RWPE2 (cell line): ENCODE measurements around the gene LCE3C.
A peak's percentile ranks its signal among the peaks of the same experiment; 100 is the strongest.
"Not testable (repeated sequence)": the region's sequence is repeated elsewhere in the genome, so short reads cannot be mapped to it uniquely, and the experiment has no call there.

ENCODE experiments used
- ATAC-seq: fragments of 200-7000 bp; cut with Tn5 transposase; 3 replicates; pipeline ENCODE4 v1.9.1; 2021; ENCODE audit warnings: low read depth
- DNase-seq: peaks from one replicate; pipeline ENCODE4 v3.0.0-alpha.2; 2020; ENCODE audit warnings: low spot score
- H3K27ac ChIP-seq: fragments of 450-650 bp; 2 replicates; pipeline ENCODE4 v1.5.1; 2017; ENCODE audit warnings: mild to moderate bottlenecking; ENCODE audit not compliant: poor library complexity, severe bottlenecking
- H3K27me3 ChIP-seq: fragments of 250-450 bp; sonication (Bioruptor Pico); 2 replicates; pipeline ENCODE4 v1.5.1; 2021; ENCODE audit warnings: mild to moderate bottlenecking, moderate library complexity; ENCODE audit not compliant: insufficient read depth, poor library complexity, severe bottlenecking
- H3K36me3 ChIP-seq: fragments of 250-450 bp; sonication (Bioruptor Pico); 2 replicates; pipeline ENCODE4 v1.5.1; 2020; ENCODE audit warnings: low read depth, mild to moderate bottlenecking, moderate library complexity
- H3K4me1 ChIP-seq: fragments of 250-450 bp; sonication (Bioruptor Pico); 2 replicates; pipeline ENCODE4 v1.5.1; 2021; ENCODE audit warnings: mild to moderate bottlenecking, moderate library complexity; ENCODE audit not compliant: insufficient read depth, poor library complexity, severe bottlenecking
- H3K4me3 ChIP-seq: fragments of 250-450 bp; sonication (Bioruptor Pico); 2 replicates; pipeline ENCODE4 v1.5.1; 2021; ENCODE audit warnings: mild to moderate bottlenecking, moderate library complexity; ENCODE audit not compliant: severe bottlenecking
- H3K9me3 ChIP-seq: fragments of 250-450 bp; sonication (Bioruptor Pico); 2 replicates; pipeline ENCODE4 v1.5.1; 2021; ENCODE audit warnings: mild to moderate bottlenecking, moderate library complexity; ENCODE audit not compliant: severe bottlenecking
- CTCF ChIP-seq: fragments of 450-650 bp; IDR thresholded peaks from one replicate; pipeline ENCODE4 v1.5.1; 2017; ENCODE audit warnings: mild to moderate bottlenecking, moderate library complexity; ENCODE audit not compliant: poor library complexity, severe bottlenecking

Gene LCE3C, protein sequence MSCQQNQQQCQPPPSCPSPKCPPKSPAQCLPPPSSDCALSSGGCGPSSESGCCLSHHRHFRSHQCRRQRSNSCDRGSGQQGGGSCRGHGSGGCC

GRCh38 chr1:152599934-152600333, at the start of gene LCE3C:
Gene LCE3C (plus strand): TSS chr1:152600234. CDS start chr1:152600732, 498 bp downstream.
- no peak for ATAC-seq

GRCh38 chr1:152565115-152565514, 34.9 kb upstream of the LCE3C start:
- ATAC-seq (no peak), DNase-seq (no peak)
- H3K27me3 ChIP-seq = no peaks in the 10 kb centered on the region
- no peak overlapping the region for H3K4me3 ChIP-seq
- no peaks in the 10 kb centered on the region for H3K4me1 ChIP-seq
- H3K9me3 ChIP-seq = peaks cover 11% of the 10 kb centered on the region
- H3K27ac ChIP-seq = no peak overlapping the region
- no peaks in the 10 kb centered on the region for H3K36me3 ChIP-seq
- TF ChIP-seq CTCF = no peak

More at GRCh38 chr1:152599934-152600333, at the start of gene LCE3C:
- Histone ChIP-seq H3K27ac (no peak within 1 kb of the TSS), H3K4me1 (no peaks in the 10 kb centered on the region), H3K36me3 (no peaks in the 10 kb centered on the region), H3K9me3 (no peaks in the 10 kb centered on the region), H3K4me3 (no peak within 1 kb of the TSS), H3K27me3 (no peaks in the 10 kb centered on the region)
- TF ChIP-seq CTCF = no peak
- no peak for DNase-seq

DNA sequence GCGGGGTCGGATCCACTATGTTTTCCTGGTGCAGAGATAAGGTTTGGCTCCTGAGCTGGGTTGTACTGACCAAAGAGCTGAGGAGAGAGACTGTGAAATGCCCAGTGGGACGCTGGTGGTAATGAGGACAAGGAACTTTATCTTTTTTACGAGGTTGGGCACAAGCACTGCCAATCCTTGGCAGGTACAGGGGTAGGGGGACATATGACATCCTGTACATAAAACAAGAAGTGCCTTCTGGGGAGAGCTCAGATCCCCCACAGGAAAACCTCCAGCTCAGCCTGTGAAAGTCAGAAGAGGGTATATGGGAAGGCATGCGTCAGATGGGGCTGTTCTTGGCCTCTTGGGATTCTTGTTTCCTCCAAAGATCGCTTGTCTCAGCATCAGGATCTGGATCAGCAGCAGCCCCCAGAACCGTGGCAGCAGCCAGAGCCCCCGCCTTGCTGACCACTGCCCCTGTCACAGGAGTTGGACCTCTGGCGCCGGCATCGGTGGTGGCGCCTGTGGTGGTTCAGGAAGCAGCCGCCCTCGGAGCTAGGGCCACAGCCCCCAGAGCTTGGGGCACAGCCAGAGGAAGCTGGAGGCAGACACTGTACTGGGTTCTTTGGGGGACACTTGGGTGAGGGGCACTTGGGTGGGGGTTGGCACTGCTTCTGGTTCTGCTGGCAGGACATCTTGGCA, 34.4 kb upstream of the LCE3C start:
- H3K4me1 ChIP-seq = no peaks in the 10 kb centered on the region
- no peaks in the 10 kb centered on the region for H3K36me3 ChIP-seq
- no peak overlapping the region for H3K27ac ChIP-seq
- H3K4me3 ChIP-seq = no peak overlapping the region
- DNase-seq (no peak), ATAC-seq (no peak)
- H3K9me3 ChIP-seq = peaks cover 12% of the 10 kb centered on the region
- TF ChIP-seq CTCF = no peak
- H3K27me3 ChIP-seq = no peaks in the 10 kb centered on the region

DNA sequence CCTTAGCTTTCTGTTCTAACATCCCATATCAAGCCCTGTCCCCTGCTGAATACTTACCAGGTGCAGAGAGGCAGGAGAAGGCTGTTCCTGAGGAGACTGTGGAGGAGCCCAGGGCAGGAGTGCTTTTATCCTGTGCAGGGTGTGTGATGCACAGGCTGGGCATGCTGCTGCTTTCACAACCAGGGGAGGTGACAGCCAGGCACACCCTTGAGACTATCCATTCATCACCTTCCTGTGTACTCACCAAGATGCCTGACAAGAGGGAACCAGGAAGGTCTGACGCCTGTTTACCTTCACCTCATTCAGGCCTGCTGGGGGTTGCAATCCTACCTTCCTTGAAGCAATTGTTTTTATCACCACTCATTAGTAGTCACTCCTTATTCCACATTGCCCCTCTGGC, 33.4 kb upstream of the LCE3C start, which contains the start of gene LCE3E:
TSS of gene LCE3E (minus strand) at position 100 of the 400 bp plus-strand sequence. CDS start 572 bp downstream, outside the sequence.
- no peak for TF ChIP-seq CTCF
- ATAC-seq = peak; percentile 95

GRCh38 chr1:152577168-152577567, 22.9 kb upstream of the LCE3C start:
- ATAC-seq = no peak
- no peaks in the 10 kb centered on the region for H3K9me3 ChIP-seq
- no peaks in the 10 kb centered on the region for H3K27me3 ChIP-seq
- no peaks in the 10 kb centered on the region for H3K36me3 ChIP-seq
- H3K4me1 ChIP-seq = peaks cover 9% of the 10 kb centered on the region
- no peak for DNase-seq
- TF ChIP-seq CTCF = no peak
- H3K4me3 ChIP-seq = no peak overlapping the region
- H3K27ac ChIP-seq = no peak overlapping the region

More for the DNA sequence above, 33.4 kb upstream of the LCE3C start, which contains the start of gene LCE3E:
- peak within 1 kb of the TSS; percentile 4 for H3K27ac ChIP-seq
- H3K36me3 ChIP-seq = no peaks in the 10 kb centered on the region
- H3K4me3 ChIP-seq = no peak within 1 kb of the TSS
- no peak for DNase-seq
- H3K4me1 ChIP-seq = no peaks in the 10 kb centered on the region
- H3K9me3 ChIP-seq = peaks cover 12% of the 10 kb centered on the region
- H3K27me3 ChIP-seq = no peaks in the 10 kb centered on the region

- H3K4me1 ChIP-seq, DNase-seq, H3K4me3 ChIP-seq, H3K36me3 ChIP-seq, H3K9me3 ChIP-seq, H3K27ac ChIP-seq, ATAC-seq, H3K27me3 ChIP-seq: not testable (repeated sequence)
Measured at GRCh38 chr1:152579526-152579925, 20.5 kb upstream of the LCE3C start.
